GM18861 (cell line): Measurements from ENCODE around the gene IARS1.

Experiments
- ATAC-seq: cut with Tn5 transposase; IDR thresholded peaks from one replicate; pipeline ENCODE4 v1.9.1; 2021; ENCODE audit not compliant: unreplicated experiment

IARS1 gene

GRCh38 chr9:92247296-92247695 lies 46.2 kb downstream of the IARS1 start:
- ATAC-seq = no peak

- ATAC-seq = no peak
Observed at GRCh38 chr9:92245005-92245797, 48.3 kb downstream of the IARS1 start.
